Karpas-422 (cell line): ENCODE data around the gene ZNF793. TPM values are rescaled to one million over a fixed set of nuclear protein-coding genes. Genes with fewer than 3 reads are reported as not detected.

Experiments used
- DNase-seq: peaks from one replicate; pipeline ENCODE4 v3.0.0-alpha.2; 2015
- H2AFZ ChIP-seq: fragments of 200-600 bp; sonication (generic); 2 replicates; pipeline ENCODE4 v1.6.1; 2014; ENCODE audit warnings: antibody characterized with exemption, low read length, mixed read lengths
- H3K27ac ChIP-seq: fragments of 200-600 bp; sonication (generic); 2 replicates; pipeline ENCODE4 v1.5.1; 2014; ENCODE audit warnings: mild to moderate bottlenecking, low read length, moderate library complexity
- H3K27me3 ChIP-seq: fragments of 200-600 bp; sonication (generic); 2 replicates; pipeline ENCODE4 v1.6.1; 2014; ENCODE audit warnings: low read length, mixed read lengths
- H3K36me3 ChIP-seq: fragments of 200-600 bp; sonication (generic); 2 replicates; pipeline ENCODE4 v1.6.1; 2014; ENCODE audit warnings: low read length, mixed read lengths; ENCODE audit not compliant: insufficient read depth
- H3K4me1 ChIP-seq: fragments of 200-600 bp; sonication (generic); 2 replicates; pipeline ENCODE4 v1.6.1; 2014; ENCODE audit warnings: mild to moderate bottlenecking, low read length, mixed read lengths
- H3K4me2 ChIP-seq: fragments of 200-600 bp; sonication (generic); 2 replicates; pipeline ENCODE4 v1.6.1; 2014; ENCODE audit warnings: low read length, low read depth, mild to moderate bottlenecking; ENCODE audit not compliant: poor library complexity, severe bottlenecking
- H3K4me3 ChIP-seq: fragments of 200-600 bp; sonication (generic); 2 replicates; pipeline ENCODE4 v1.5.1; 2014; ENCODE audit warnings: mild to moderate bottlenecking, antibody characterized with exemption, low read length, mixed read lengths
- H3K79me2 ChIP-seq: fragments of 200-600 bp; sonication (generic); 2 replicates; pipeline ENCODE4 v1.6.1; 2014; ENCODE audit warnings: mild to moderate bottlenecking, low read length, mixed read lengths
- H3K9ac ChIP-seq: fragments of 200-600 bp; sonication (generic); 2 replicates; pipeline ENCODE4 v1.6.0; 2014; ENCODE audit warnings: low read length
- H3K9me2 ChIP-seq: fragments of 200-600 bp; sonication (generic), shearing (Covaris generic); replicated peaks from 2 replicates; pipeline ENCODE4 v1.6.0; 2014; ENCODE audit warnings: mild to moderate bottlenecking, low read length, moderate library complexity; ENCODE audit not compliant: insufficient read depth
- H3K9me3 ChIP-seq: fragments of 300-700, 200-600 bp; sonication (generic); 2 replicates; pipeline ENCODE4 v1.6.1; 2014; ENCODE audit warnings: low read length, mixed read lengths
- H4K20me1 ChIP-seq: fragments of 200-600 bp; sonication (generic); 2 replicates; pipeline ENCODE4 v1.6.1; 2014; ENCODE audit warnings: mild to moderate bottlenecking, antibody characterized with exemption, low read length, low read depth; ENCODE audit not compliant: insufficient read depth
- total RNA-seq: library from RNA; depleted of rRNA; stranded (reverse); fragments of >200 nt; shearing (Covaris generic); gene quantifications from 2 replicates; pipeline ENCODE4 v1.2.3, GENCODE V29; 2014; ENCODE audit warnings: low replicate concordance; rRNA removed

Gene ZNF793
- 2.7 and 4.4 TPM in 2 replicates for total RNA-seq

- peak within 1 kb of the TSS; percentile 25; the same call in 1 of the 2 replicates for H3K27ac ChIP-seq
- no peaks in the 10 kb centered on the region for H3K4me1 ChIP-seq
- H3K9me2 ChIP-seq = no peaks in the 10 kb centered on the region
- no peaks in the 10 kb centered on the region for H4K20me1 ChIP-seq
- peak; percentile 58 for DNase-seq
- peaks cover 20% of the 10 kb centered on the region for H3K9me3 ChIP-seq
- H3K9ac ChIP-seq = peak within 1 kb of the TSS; percentile 47
- peak within 1 kb of the TSS; percentile 58 for H3K4me3 ChIP-seq
- no peaks in the 10 kb centered on the region for H3K27me3 ChIP-seq
- peak within 1 kb of the TSS; percentile 25 for H2AFZ ChIP-seq
- no peaks in the 10 kb centered on the region for H3K36me3 ChIP-seq
- peak within 1 kb of the TSS; percentile 50 for H3K4me2 ChIP-seq
- no peaks in the 10 kb centered on the region for H3K79me2 ChIP-seq
Measured at GRCh38 chr19:37506387-37507166, at the start of gene ZNF793. Gene ZNF793, plus strand, starts transcription at chr19:37506939. Its CDS starts 16,501 bp downstream, at chr19:37523440.

DNA sequence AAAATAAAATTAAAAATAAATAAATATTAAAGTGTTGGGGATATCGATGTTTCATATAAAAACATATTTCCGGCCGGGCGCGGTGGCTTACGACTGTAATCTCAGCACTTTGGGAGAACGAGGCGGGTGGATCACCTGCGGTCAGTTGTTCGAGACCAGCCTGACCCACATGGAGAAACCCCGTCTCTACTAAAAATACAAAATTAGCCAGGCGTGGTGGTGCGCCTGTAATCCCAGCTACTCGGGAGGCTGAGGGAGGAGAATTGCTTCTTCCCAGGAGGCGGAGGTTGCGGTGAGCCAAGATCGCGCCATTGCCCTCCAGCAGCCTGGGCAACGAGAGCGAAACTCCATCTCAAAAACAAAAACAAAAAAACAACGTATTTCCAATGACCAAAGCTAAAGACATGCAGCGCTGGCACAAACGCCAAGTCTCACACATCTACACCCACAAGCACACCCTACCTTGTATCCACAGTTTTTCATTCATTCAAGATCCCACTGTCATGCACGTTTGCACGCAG, 40.4 kb upstream of the ZNF793 start:
- H3K9me2 ChIP-seq = no peaks in the 10 kb centered on the region
- no peak for DNase-seq
- no peaks in the 10 kb centered on the region for H3K27me3 ChIP-seq
- H4K20me1 ChIP-seq = no peaks in the 10 kb centered on the region
- peaks cover 23% of the 10 kb centered on the region for H3K9me3 ChIP-seq
- peak overlapping the region; percentile 88 for H3K9ac ChIP-seq
- H3K4me2 ChIP-seq = peak overlapping the region; percentile 72
- H2AFZ ChIP-seq = peak overlapping the region; percentile 86
- H3K79me2 ChIP-seq = peaks cover 39% of the 10 kb centered on the region
- H3K27ac ChIP-seq = peak overlapping the region; percentile 77
- peaks cover 44% of the 10 kb centered on the region for H3K36me3 ChIP-seq
- H3K4me3 ChIP-seq = peak overlapping the region; percentile 97
- H3K4me1 ChIP-seq = peaks cover 11% of the 10 kb centered on the region

DNA sequence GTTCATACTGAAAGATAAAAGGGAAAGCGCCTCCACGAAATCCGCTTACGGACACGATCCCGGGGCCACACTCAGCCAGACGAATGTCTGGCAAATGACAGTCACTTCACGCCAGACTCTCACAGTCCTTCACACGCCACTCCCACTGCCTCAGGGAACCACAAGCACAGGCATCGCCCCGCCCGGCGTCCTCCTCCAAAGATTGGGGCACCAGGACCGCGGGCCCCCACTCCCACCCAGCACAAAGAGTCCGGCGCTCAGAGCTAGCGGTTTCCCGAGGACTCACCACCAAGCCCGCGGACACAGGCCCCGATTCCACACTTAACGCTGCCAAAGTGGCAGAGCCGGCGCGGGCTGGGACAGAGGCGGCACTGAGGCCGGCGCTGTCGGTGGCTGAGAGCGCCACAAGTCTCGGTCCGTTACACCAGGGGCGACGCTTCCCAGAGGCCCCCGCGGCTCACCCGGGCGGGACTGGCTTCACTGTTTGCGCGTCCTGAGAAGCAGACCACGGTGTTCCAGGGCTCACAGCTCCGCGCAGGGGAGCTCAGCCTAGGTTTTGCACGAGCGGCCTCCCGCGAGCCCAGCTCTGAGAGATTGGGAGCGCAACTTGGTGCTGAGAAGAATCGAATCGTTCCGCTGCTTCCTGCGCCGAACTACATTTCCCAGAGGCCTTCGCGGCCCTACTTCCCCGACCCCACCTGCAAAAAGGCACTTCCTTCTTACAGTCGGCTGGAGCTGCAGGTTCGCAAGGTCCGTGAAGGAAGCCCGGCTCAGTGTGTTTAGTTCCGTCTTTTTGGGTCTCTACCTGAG, 39.7 kb upstream of the ZNF793 start, which contains the start of gene ZNF569:
TSS of gene ZNF569 (minus strand) at position 647 of the 810 bp plus-strand sequence. CDS start 22,523 bp downstream, outside the sequence.
- Histone ChIP-seq H2AFZ (peak within 1 kb of the TSS; percentile 86), H3K9me3 (peaks cover 26% of the 10 kb centered on the region), H4K20me1 (no peaks in the 10 kb centered on the region), H3K27me3 (no peaks in the 10 kb centered on the region), H3K4me3 (peak within 1 kb of the TSS; percentile 97), H3K4me2 (peak within 1 kb of the TSS; percentile 72), H3K79me2 (peaks cover 43% of the 10 kb centered on the region), H3K27ac (peak within 1 kb of the TSS; percentile 77), H3K36me3 (peaks cover 44% of the 10 kb centered on the region), H3K9ac (peak within 1 kb of the TSS; percentile 88), H3K9me2 (no peaks in the 10 kb centered on the region), H3K4me1 (peaks cover 11% of the 10 kb centered on the region)
- peak; percentile 97 for DNase-seq

DNA sequence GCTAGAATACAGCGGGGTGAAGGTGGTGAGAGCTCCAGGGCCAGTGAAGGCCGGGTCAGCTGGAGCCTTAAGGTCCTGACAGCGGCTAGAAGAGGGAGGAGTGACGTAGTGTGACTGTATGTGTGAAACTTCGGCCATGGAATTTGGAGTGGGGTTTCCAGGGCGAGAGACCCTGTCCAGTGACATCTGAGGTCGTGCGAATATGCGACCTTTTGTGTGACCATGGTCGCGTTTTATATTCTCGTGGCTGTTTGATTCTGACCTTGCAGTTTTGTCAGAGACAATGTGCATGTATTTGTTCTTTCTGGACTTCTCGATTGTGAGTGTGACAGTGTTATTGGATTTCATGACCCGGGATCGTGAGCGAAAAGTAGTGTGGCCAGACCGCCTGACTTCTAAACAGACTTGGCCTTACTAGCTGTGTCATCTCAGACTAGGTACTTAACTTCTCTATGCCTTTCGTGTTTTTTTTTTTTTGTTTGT, 39.1 kb upstream of the ZNF793 start:
- Histone ChIP-seq H3K27me3 (no peaks in the 10 kb centered on the region), H4K20me1 (no peaks in the 10 kb centered on the region), H3K36me3 (peaks cover 44% of the 10 kb centered on the region), H3K27ac (no peak overlapping the region), H3K9ac (peak overlapping the region; percentile 88), H3K9me3 (peaks cover 25% of the 10 kb centered on the region), H3K79me2 (peaks cover 43% of the 10 kb centered on the region), H3K9me2 (no peaks in the 10 kb centered on the region), H2AFZ (0 out of 2 replicates have a peak overlapping the region, but pooled peaks have one; percentile 42), H3K4me2 (peak overlapping the region; percentile 72), H3K4me3 (peak overlapping the region; percentile 97), H3K4me1 (peaks cover 11% of the 10 kb centered on the region)
- DNase-seq = no peak

GRCh38 chr19:37468961-37469777, 37.6 kb upstream of the ZNF793 start, which contains the start of gene ZNF570:
Gene ZNF570, plus strand, starts transcription at chr19:37469356. Its CDS starts 999 bp downstream, at chr19:37470355.
- Histone ChIP-seq H3K79me2 (peaks cover 53% of the 10 kb centered on the region), H3K9me2 (no peaks in the 10 kb centered on the region), H3K27me3 (no peaks in the 10 kb centered on the region)

DNA sequence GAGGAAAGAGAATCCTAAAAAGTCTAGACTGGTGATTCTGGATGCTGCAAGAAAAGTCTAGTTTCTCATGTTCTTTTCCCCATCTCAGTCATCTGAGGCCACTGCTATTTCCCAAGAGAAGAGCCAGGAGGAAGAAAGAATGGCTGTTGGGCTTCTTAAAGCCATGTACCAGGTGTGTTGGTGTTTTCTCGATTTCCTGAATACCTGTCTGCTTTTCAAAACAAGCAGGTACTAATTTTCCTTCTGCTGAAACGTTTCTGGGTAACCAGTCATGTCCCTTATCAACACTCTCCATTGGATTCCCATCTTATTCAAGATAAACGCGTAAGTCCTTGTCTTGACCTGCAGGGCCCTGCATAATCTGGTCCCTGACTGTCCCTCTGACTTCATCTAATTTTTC, 36.5 kb upstream of the ZNF793 start:
- no peaks in the 10 kb centered on the region for H4K20me1 ChIP-seq
- peaks cover 11% of the 10 kb centered on the region for H3K4me1 ChIP-seq
- H2AFZ ChIP-seq = peak overlapping the region; percentile 89; the same call in 1 of the 2 replicates
- H3K9ac ChIP-seq = peak overlapping the region; percentile 87
- H3K4me3 ChIP-seq = peak overlapping the region; percentile 97
- H3K4me2 ChIP-seq = peak overlapping the region; percentile 68
- peaks cover 44% of the 10 kb centered on the region for H3K79me2 ChIP-seq
- DNase-seq = no peak
- no peaks in the 10 kb centered on the region for H3K27me3 ChIP-seq
- H3K9me2 ChIP-seq = no peaks in the 10 kb centered on the region
- H3K9me3 ChIP-seq = peaks cover 23% of the 10 kb centered on the region
- no peak overlapping the region for H3K27ac ChIP-seq
- H3K36me3 ChIP-seq = peaks cover 38% of the 10 kb centered on the region

More at GRCh38 chr19:37468961-37469777, 37.6 kb upstream of the ZNF793 start, which contains the start of gene ZNF570:
- Histone ChIP-seq H3K4me1 (peaks cover 11% of the 10 kb centered on the region), H3K4me3 (peak within 1 kb of the TSS; percentile 97), H3K36me3 (peaks cover 47% of the 10 kb centered on the region), H2AFZ (peak within 1 kb of the TSS; percentile 89), H3K27ac (no peak within 1 kb of the TSS; the same call in 1 of the 2 replicates), H3K9ac (peak within 1 kb of the TSS; percentile 87), H3K4me2 (peak within 1 kb of the TSS; percentile 68), H4K20me1 (no peaks in the 10 kb centered on the region), H3K9me3 (peaks cover 32% of the 10 kb centered on the region)
- peak; percentile 94 for DNase-seq

GRCh38 chr19:37472165-37472564, 34.6 kb upstream of the ZNF793 start:
- no peak overlapping the region for H2AFZ ChIP-seq
- H3K9ac ChIP-seq = no peak overlapping the region
- H3K4me1 ChIP-seq = peaks cover 11% of the 10 kb centered on the region
- no peak overlapping the region for H3K4me3 ChIP-seq
- no peaks in the 10 kb centered on the region for H3K27me3 ChIP-seq
- H3K36me3 ChIP-seq = peaks cover 50% of the 10 kb centered on the region
- no peak overlapping the region for H3K4me2 ChIP-seq
- DNase-seq = no peak
- H3K79me2 ChIP-seq = peaks cover 29% of the 10 kb centered on the region
- no peak overlapping the region for H3K27ac ChIP-seq
- H3K9me3 ChIP-seq = peaks cover 20% of the 10 kb centered on the region
- H4K20me1 ChIP-seq = no peaks in the 10 kb centered on the region
- no peaks in the 10 kb centered on the region for H3K9me2 ChIP-seq
